KMS-11 (cell line): Measurements from ENCODE around the gene CBFA2T2.
A peak's percentile ranks its signal among the peaks of the same experiment; 100 is the strongest.

Experiments used
- H2AFZ ChIP-seq: fragments of 200-600 bp; sonication (generic); 2 replicates; pipeline ENCODE4 v1.6.1; 2016; ENCODE audit warnings: antibody characterized with exemption, mixed run types, low read depth
- H3K27ac ChIP-seq: fragments of 200-600 bp; sonication (generic); 2 replicates; pipeline ENCODE4 v1.6.1; 2016; ENCODE audit warnings: mild to moderate bottlenecking, mixed run types
- H3K27me3 ChIP-seq: fragments of 200-600 bp; sonication (generic); 2 replicates; pipeline ENCODE4 v1.6.1; 2017; ENCODE audit warnings: mild to moderate bottlenecking, low read depth, mixed run types, moderate library complexity; ENCODE audit not compliant: insufficient read depth
- H3K36me3 ChIP-seq: fragments of 200-600 bp; sonication (generic); 2 replicates; pipeline ENCODE4 v1.6.1; 2017; ENCODE audit warnings: mild to moderate bottlenecking, mixed run types; ENCODE audit not compliant: insufficient read depth
- H3K4me1 ChIP-seq: fragments of 200-600 bp; sonication (generic); 2 replicates; pipeline ENCODE4 v1.6.1; 2016; ENCODE audit warnings: mild to moderate bottlenecking, low read depth, mixed run types; ENCODE audit not compliant: poor library complexity, severe bottlenecking
- H3K4me2 ChIP-seq: fragments of 200-600 bp; sonication (generic); 2 replicates; pipeline ENCODE4 v1.7.0; 2016; ENCODE audit warnings: mild to moderate bottlenecking, mixed run types
- H3K4me3 ChIP-seq: fragments of 200-600 bp; sonication (generic); IDR thresholded peaks from 2 replicates; pipeline ENCODE4 v1.6.1; 2017; ENCODE audit warnings: low read depth, low read length, mixed read lengths; ENCODE audit not compliant: insufficient read depth
- H3K79me2 ChIP-seq: fragments of 200-600 bp; sonication (generic); 2 replicates; pipeline ENCODE4 v1.6.1; 2016; ENCODE audit warnings: low read depth, mixed run types; ENCODE audit not compliant: insufficient read depth
- H3K9ac ChIP-seq: fragments of 200-600 bp; sonication (generic); 2 replicates; pipeline ENCODE4 v1.6.1; 2016; ENCODE audit warnings: mild to moderate bottlenecking, mixed run types
- H4K20me1 ChIP-seq: fragments of 200-600 bp; sonication (generic); 2 replicates; pipeline ENCODE4 v1.6.1; 2016; ENCODE audit warnings: mild to moderate bottlenecking, mixed run types; ENCODE audit not compliant: insufficient read depth
- CTCF ChIP-seq: fragments of 200-600 bp; sonication (generic); conservative IDR thresholded peaks from 2 replicates; pipeline ENCODE4 v1.6.1; 2017; ENCODE audit warnings: low read depth, mild to moderate bottlenecking, antibody characterized with exemption, low read length, moderate library complexity, mixed read lengths

CBFA2T2 gene

GRCh38 chr20:33604991-33605370 lies 115.1 kb downstream of the CBFA2T2 start:
- Histone ChIP-seq H3K36me3 (no peaks in the 10 kb centered on the region), H3K4me1 (peaks cover 59% of the 10 kb centered on the region), H3K4me2 (peak overlapping the region; percentile 4; the same call in 1 of the 2 replicates), H3K27me3 (no peaks in the 10 kb centered on the region), H4K20me1 (no peaks in the 10 kb centered on the region), H2AFZ (no peak overlapping the region), H3K27ac (no peak overlapping the region), H3K79me2 (0 out of 2 replicates have a peak, but pooled peaks cover 4% of the 10 kb centered on the region), H3K4me3 (no peak overlapping the region), H3K9ac (no peak overlapping the region)
- no peak for TF ChIP-seq CTCF

- Histone ChIP-seq H4K20me1 (no peaks in the 10 kb centered on the region), H3K4me3 (no peak overlapping the region), H3K9ac (no peak overlapping the region), H3K79me2 (0 out of 2 replicates have a peak, but pooled peaks cover 4% of the 10 kb centered on the region), H3K4me2 (peak overlapping the region; percentile 17; the same call in 1 of the 2 replicates), H3K27me3 (no peaks in the 10 kb centered on the region), H3K36me3 (no peaks in the 10 kb centered on the region), H3K27ac (no peak overlapping the region), H2AFZ (no peak overlapping the region), H3K4me1 (peaks cover 52% of the 10 kb centered on the region)
- TF ChIP-seq CTCF: no peak
These were observed 116.3 kb downstream of the CBFA2T2 start for GRCh38 chr20:33606118-33606771.

- TF ChIP-seq CTCF: no peak
- Histone ChIP-seq H3K4me2 (no peak overlapping the region), H3K4me3 (no peak overlapping the region), H3K4me1 (peaks cover 20% of the 10 kb centered on the region), H2AFZ (no peak overlapping the region), H3K79me2 (no peaks in the 10 kb centered on the region), H3K27me3 (no peaks in the 10 kb centered on the region), H4K20me1 (no peaks in the 10 kb centered on the region), H3K9ac (no peak overlapping the region), H3K27ac (no peak overlapping the region), H3K36me3 (no peaks in the 10 kb centered on the region)
These were observed 119.6 kb downstream of the CBFA2T2 start for GRCh38 chr20:33609504-33609903.

GRCh38 chr20:33611106-33611505 lies 121.2 kb downstream of the CBFA2T2 start:
- Histone ChIP-seq H3K36me3 (no peaks in the 10 kb centered on the region), H3K4me2 (no peak overlapping the region), H3K27me3 (no peaks in the 10 kb centered on the region), H3K4me1 (peaks cover 6% of the 10 kb centered on the region), H3K27ac (no peak overlapping the region), H3K9ac (no peak overlapping the region), H2AFZ (no peak overlapping the region), H4K20me1 (no peaks in the 10 kb centered on the region), H3K4me3 (no peak overlapping the region), H3K79me2 (no peaks in the 10 kb centered on the region)
- no peak for TF ChIP-seq CTCF
